Adrenal gland (tissue), 5 donors: ENCODE data around the gene SFTA2.

Source experiments
- CTCF ChIP-seq, 6 experiments: fragments of 450-650 bp in 4 of 6; fragments of 200-600 bp in 2 of 6; sonication (generic) in 1 of 6; IDR thresholded peaks; 1 replicate in 5 of 6; 2 replicates in 1 of 6; pipeline versions ENCODE4 v1.5.1 to v1.8.0; 2016 to 2021; ENCODE audit warnings: antibody characterized with exemption in 6 of 6, mild to moderate bottlenecking in 2 of 6, moderate library complexity in 1 of 6
- POLR2A ChIP-seq, 2 donors: fragments of 450-650 bp; IDR thresholded peaks; one replicate each; pipeline ENCODE4 v1.6.1; 2017; ENCODE audit warnings: antibody characterized with exemption in 2 of 2, mild to moderate bottlenecking in 2 of 2, moderate library complexity in 1 of 2
- donor health status: DM: no; HTN: no; CAD: no.

- TF ChIP-seq CTCF (IDR thresholded peaks at IDR 0.05) (no peak), POLR2A (IDR thresholded peaks at IDR 0.05) (no peak)
Observed at GRCh38 chr6:30902709-30903108, 29.3 kb downstream of the SFTA2 start.
